Measurements from ENCODE around the gene TBR1. TPM values are rescaled to one million over a fixed set of nuclear protein-coding genes. Genes with fewer than 3 reads are reported as not detected.

TBR1 gene
- total RNA-seq, 1 donor from 2014 or later: not detected

GRCh38 chr2:161420406-161421074, 4.4 kb downstream of the TBR1 start:
- no peak for DNase-seq (ENCODE audit: extremely low spot score in 2 of 2)
- no peaks in the 10 kb centered on the region for H3K9me3 ChIP-seq
- intact Hi-C loops (cut with DNase I): no loop called here
- no peak overlapping the region for H3K4me3 ChIP-seq
- H3K27ac ChIP-seq: no peak overlapping the region
- H3K27me3 ChIP-seq: peaks cover 21% of the 10 kb centered on the region
- TF ChIP-seq CTCF (IDR thresholded peaks at IDR 0.05) (no peak), POLR2AphosphoS5 (IDR thresholded peaks at IDR 0.05; ENCODE audit: insufficient read depth in 1 of 2, low read depth in 1 of 2) (no peak), POLR2A (IDR thresholded peaks at IDR 0.05) (no peak)
- H3K36me3 ChIP-seq: no peaks in the 10 kb centered on the region
- peaks cover 35% of the 10 kb centered on the region for H3K4me1 ChIP-seq

GRCh38 chr2:161421686-161422085, 5.6 kb downstream of the TBR1 start:
- intact Hi-C loops (cut with DNase I): no loop called here
- TF ChIP-seq CTCF (IDR thresholded peaks at IDR 0.05) (no peak), POLR2AphosphoS5 (IDR thresholded peaks at IDR 0.05; ENCODE audit: insufficient read depth in 1 of 2, low read depth in 1 of 2) (no peak), POLR2A (IDR thresholded peaks at IDR 0.05) (no peak)
- H3K9me3 ChIP-seq: no peaks in the 10 kb centered on the region
- no peaks in the 10 kb centered on the region for H3K36me3 ChIP-seq
- peaks cover 25% of the 10 kb centered on the region for H3K4me1 ChIP-seq
- no peak for DNase-seq (ENCODE audit: extremely low spot score in 2 of 2)
- H3K27ac ChIP-seq: no peak overlapping the region
- no peak overlapping the region for H3K4me3 ChIP-seq
- H3K27me3 ChIP-seq: peaks cover 25% of the 10 kb centered on the region

- Histone ChIP-seq H3K4me3 (peak overlapping the region; percentile 23 to 41), H3K27me3 (peaks cover 34% of the 10 kb centered on the region)
- intact Hi-C loops (cut with DNase I): no loop called here
These were observed 6.8 kb downstream of the TBR1 start for GRCh38 chr2:161422816-161423403.

GRCh38 chr2:161423421-161424393, 7.6 kb downstream of the TBR1 start:
- H3K4me1 ChIP-seq: peaks cover 20% of the 10 kb centered on the region
- H3K27me3 ChIP-seq: peaks cover 36% of the 10 kb centered on the region
- DNase-seq (ENCODE audit: extremely low spot score in 2 of 2): no peak
- no peaks in the 10 kb centered on the region for H3K9me3 ChIP-seq
- TF ChIP-seq CTCF (IDR thresholded peaks at IDR 0.05): no peak
- peak overlapping the region; percentile 23 to 41 for H3K4me3 ChIP-seq
- no peak overlapping the region for H3K27ac ChIP-seq
- H3K36me3 ChIP-seq: no peaks in the 10 kb centered on the region
- intact Hi-C loops (cut with DNase I): no loop called here

More at GRCh38 chr2:161422816-161423403, 6.8 kb downstream of the TBR1 start:
- Histone ChIP-seq H3K4me1 (peaks cover 23% of the 10 kb centered on the region), H3K36me3 (no peaks in the 10 kb centered on the region), H3K9me3 (no peaks in the 10 kb centered on the region), H3K27ac (no peak overlapping the region)
- TF ChIP-seq POLR2A (IDR thresholded peaks at IDR 0.05) (no peak), CTCF (IDR thresholded peaks at IDR 0.05) (no peak), POLR2AphosphoS5 (IDR thresholded peaks at IDR 0.05; ENCODE audit: insufficient read depth in 1 of 2, low read depth in 1 of 2) (no peak)
- no peak for DNase-seq (ENCODE audit: extremely low spot score in 2 of 2)

Data from vagina (tissue), 2 donors.